ENCODE measurements around the gene CMPK2. TPM values are rescaled to one million over a fixed set of nuclear protein-coding genes. Genes with fewer than 3 reads are reported as not detected.
A peak's percentile ranks its signal among the peaks of the same experiment; 100 is the strongest.

Gene CMPK2
- total and polyA plus RNA-seq, 10 of the 15 experiments (the other 5 are each of a cell fraction or from before 2014, with no cell fraction given): 0.50 to 5.6 (median 3.2) TPM

DNA sequence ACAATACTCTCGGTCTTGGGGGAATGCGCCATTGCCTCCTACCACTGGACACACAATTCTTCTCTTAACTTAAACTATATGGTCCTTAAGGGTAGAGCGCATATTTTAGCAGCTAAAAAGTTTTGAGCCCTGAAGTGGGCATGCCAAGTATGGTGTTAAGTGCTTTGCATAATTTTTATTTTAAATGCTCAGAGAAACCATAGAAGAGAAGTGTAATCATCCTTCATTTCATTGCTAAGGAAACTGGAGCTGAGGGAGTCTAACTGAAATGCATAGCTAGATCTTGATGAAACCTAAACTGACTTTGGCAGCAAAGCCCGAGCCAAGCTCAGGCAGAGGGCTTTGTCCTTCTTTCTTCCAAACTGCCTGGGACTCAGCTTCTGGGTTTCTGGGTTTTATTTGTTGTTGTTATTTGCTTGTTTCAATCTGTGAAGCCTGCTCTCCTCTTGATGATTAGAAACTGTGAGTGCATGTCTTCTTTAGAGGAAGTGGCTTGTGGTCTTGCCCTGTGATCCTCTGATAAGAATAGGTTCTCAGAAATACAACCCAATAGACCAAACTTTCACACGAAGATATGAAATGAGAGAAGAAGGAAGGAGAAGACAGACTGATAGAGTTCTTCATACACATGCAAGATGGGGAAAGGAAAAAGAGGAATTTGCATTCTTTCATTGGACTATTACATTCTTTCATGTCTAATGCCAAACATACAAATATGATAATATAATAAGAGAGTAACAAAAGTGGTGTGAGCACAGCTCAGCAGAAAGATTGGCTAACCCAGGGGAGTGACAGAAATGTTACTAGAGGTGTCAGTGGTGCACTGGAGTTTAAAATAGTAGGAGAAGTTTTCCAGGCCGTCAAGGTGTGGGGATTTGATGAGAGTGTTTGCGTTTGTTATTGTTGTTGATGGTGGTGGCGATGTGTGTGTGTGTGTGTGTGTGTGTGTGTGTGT, 44.0 kb upstream of the CMPK2 start (continued):
- TF ChIP-seq RAD21 (IDR thresholded peaks at IDR 0.05; ENCODE audit: insufficient read depth, low read depth, low read length): 0 out of 2 replicates have a peak, but pooled peaks have one; percentile 5
- no peak for TF ChIP-seq HCFC1 (IDR thresholded peaks at IDR 0.05; ENCODE audit: low read length)
- no peak for TF ChIP-seq PAX8 (IDR thresholded peaks at IDR 0.05)
- no peak for TF ChIP-seq RELA (IDR thresholded peaks at IDR 0.05; ENCODE audit: borderline replicate concordance, partially characterized antibody)
- TF ChIP-seq STAT3 (IDR thresholded peaks at IDR 0.05; ENCODE audit: low read depth, low read length): peak; percentile 91
- TF ChIP-seq, protein P1, sequence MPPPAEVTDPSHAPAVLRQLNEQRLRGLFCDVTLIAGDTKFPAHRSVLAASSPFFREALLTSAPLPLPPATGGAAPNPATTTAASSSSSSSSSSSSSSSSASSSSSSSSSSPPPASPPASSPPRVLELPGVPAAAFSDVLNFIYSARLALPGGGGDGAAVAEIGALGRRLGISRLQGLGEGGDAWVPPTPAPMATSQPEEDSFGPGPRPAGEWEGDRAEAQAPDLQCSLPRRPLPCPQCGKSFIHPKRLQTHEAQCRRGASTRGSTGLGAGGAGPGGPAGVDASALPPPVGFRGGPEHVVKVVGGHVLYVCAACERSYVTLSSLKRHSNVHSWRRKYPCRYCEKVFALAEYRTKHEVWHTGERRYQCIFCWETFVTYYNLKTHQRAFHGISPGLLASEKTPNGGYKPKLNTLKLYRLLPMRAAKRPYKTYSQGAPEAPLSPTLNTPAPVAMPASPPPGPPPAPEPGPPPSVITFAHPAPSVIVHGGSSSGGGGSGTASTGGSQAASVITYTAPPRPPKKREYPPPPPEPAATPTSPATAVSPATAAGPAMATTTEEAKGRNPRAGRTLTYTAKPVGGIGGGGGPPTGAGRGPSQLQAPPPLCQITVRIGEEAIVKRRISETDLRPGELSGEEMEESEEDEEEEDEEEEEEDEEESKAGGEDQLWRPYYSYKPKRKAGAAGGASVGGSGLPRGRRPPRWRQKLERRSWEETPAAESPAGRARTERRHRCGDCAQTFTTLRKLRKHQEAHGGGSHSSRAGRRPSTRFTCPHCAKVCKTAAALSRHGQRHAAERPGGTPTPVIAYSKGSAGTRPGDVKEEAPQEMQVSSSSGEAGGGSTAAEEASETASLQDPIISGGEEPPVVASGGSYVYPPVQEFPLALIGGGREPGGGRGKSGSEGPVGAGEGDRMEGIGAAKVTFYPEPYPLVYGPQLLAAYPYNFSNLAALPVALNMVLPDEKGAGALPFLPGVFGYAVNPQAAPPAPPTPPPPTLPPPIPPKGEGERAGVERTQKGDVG (CRISPR knock-in tag; IDR thresholded peaks at IDR 0.05): no peak
- no peak for TF ChIP-seq ZZZ3 (IDR thresholded peaks at IDR 0.05; ENCODE audit: control insufficient read depth, insufficient read length, low read depth)
- TF ChIP-seq ZNF384 (IDR thresholded peaks at IDR 0.05; ENCODE audit: borderline replicate concordance, low read depth, low read length): no peak
- TF ChIP-seq, protein P2, sequence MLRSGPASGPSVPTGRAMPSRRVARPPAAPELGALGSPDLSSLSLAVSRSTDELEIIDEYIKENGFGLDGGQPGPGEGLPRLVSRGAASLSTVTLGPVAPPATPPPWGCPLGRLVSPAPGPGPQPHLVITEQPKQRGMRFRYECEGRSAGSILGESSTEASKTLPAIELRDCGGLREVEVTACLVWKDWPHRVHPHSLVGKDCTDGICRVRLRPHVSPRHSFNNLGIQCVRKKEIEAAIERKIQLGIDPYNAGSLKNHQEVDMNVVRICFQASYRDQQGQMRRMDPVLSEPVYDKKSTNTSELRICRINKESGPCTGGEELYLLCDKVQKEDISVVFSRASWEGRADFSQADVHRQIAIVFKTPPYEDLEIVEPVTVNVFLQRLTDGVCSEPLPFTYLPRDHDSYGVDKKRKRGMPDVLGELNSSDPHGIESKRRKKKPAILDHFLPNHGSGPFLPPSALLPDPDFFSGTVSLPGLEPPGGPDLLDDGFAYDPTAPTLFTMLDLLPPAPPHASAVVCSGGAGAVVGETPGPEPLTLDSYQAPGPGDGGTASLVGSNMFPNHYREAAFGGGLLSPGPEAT (IDR thresholded peaks at IDR 0.05; ENCODE audit: low read depth): peak; percentile 81
- no peak for TF ChIP-seq NR2C1 (IDR thresholded peaks at IDR 0.05)
- 0 out of 2 replicates have a peak, but pooled peaks have one; percentile 29 for TF ChIP-seq GABPA (IDR thresholded peaks at IDR 0.05; ENCODE audit: low read depth)
- TF ChIP-seq, protein P3, sequence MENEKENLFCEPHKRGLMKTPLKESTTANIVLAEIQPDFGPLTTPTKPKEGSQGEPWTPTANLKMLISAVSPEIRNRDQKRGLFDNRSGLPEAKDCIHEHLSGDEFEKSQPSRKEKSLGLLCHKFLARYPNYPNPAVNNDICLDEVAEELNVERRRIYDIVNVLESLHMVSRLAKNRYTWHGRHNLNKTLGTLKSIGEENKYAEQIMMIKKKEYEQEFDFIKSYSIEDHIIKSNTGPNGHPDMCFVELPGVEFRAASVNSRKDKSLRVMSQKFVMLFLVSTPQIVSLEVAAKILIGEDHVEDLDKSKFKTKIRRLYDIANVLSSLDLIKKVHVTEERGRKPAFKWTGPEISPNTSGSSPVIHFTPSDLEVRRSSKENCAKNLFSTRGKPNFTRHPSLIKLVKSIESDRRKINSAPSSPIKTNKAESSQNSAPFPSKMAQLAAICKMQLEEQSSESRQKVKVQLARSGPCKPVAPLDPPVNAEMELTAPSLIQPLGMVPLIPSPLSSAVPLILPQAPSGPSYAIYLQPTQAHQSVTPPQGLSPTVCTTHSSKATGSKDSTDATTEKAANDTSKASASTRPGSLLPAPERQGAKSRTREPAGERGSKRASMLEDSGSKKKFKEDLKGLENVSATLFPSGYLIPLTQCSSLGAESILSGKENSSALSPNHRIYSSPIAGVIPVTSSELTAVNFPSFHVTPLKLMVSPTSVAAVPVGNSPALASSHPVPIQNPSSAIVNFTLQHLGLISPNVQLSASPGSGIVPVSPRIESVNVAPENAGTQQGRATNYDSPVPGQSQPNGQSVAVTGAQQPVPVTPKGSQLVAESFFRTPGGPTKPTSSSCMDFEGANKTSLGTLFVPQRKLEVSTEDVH (IDR thresholded peaks at IDR 0.05; ENCODE audit: low read depth, partially characterized antibody): no peak
- TF ChIP-seq, protein P4, sequence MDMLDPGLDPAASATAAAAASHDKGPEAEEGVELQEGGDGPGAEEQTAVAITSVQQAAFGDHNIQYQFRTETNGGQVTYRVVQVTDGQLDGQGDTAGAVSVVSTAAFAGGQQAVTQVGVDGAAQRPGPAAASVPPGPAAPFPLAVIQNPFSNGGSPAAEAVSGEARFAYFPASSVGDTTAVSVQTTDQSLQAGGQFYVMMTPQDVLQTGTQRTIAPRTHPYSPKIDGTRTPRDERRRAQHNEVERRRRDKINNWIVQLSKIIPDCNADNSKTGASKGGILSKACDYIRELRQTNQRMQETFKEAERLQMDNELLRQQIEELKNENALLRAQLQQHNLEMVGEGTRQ (IDR thresholded peaks at IDR 0.05; ENCODE audit: borderline replicate concordance, low read depth, low read length): no peak
- no peak for TF ChIP-seq SUPT20H (IDR thresholded peaks at IDR 0.05; ENCODE audit: borderline replicate concordance, control insufficient read depth, low read depth, low read length)
- no peak for TF ChIP-seq ZNF622 (IDR thresholded peaks at IDR 0.05)
- TF ChIP-seq NR2F1 (conservative IDR thresholded peaks at IDR 0.05): peak; percentile 88
- TF ChIP-seq, protein P5, sequence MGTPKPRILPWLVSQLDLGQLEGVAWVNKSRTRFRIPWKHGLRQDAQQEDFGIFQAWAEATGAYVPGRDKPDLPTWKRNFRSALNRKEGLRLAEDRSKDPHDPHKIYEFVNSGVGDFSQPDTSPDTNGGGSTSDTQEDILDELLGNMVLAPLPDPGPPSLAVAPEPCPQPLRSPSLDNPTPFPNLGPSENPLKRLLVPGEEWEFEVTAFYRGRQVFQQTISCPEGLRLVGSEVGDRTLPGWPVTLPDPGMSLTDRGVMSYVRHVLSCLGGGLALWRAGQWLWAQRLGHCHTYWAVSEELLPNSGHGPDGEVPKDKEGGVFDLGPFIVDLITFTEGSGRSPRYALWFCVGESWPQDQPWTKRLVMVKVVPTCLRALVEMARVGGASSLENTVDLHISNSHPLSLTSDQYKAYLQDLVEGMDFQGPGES (IDR thresholded peaks at IDR 0.05): no peak
- peak; percentile 42; the same call in 1 of the 2 replicates for TF ChIP-seq POLR2AphosphoS2 (IDR thresholded peaks at IDR 0.05; ENCODE audit: low read depth, low read length)

All from GM12878 (cell line).